GM18508 (cell line): ENCODE measurements around the gene CLIC1.

Source experiments
- ATAC-seq: cut with Tn5 transposase; IDR thresholded peaks from one replicate; pipeline ENCODE4 v1.9.1; 2021; ENCODE audit warnings: moderate number of reproducible peaks; ENCODE audit not compliant: insufficient read depth, unreplicated experiment

The CLIC1 gene

DNA sequence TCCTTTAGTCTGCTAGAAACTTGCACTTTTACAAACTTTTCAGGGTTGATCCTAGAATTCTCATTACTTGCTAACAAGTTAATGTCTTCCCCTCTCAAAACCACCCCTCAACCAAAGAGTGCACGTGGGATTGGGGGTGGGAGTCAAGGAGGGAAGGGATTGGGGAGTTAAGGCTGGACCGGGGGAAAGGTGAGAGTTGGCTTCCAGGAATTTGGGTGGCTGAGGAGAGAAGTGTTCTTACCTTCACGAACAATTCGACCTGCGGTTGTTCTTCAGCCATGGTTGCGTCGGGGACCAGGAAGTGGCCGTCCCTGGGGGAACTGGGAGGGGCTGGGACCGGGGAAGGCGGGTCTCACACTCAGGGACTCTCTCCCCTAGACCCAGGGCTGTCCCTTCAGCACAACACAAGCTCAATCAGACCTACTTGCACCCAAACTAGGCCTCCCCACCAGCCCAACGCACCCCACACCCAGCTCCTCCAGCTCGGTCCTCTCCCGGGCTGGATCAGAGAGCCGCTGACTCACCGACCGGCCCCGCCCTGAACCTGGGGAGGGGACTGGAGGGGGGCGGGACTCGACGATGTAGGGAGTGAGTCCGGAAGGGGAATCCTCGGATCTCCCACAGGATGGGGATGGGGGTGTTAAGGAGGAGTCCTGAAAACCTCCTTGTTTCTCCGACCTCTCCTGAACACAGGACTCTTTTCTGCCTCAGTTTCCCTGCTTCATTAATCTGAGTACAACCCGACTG is at the start of gene CLIC1:
CLIC1 (minus strand) TSS at position 510 of the 747 bp plus-strand sequence; CDS start at position 280, 230 bp downstream.
- ATAC-seq: no peak

DNA sequence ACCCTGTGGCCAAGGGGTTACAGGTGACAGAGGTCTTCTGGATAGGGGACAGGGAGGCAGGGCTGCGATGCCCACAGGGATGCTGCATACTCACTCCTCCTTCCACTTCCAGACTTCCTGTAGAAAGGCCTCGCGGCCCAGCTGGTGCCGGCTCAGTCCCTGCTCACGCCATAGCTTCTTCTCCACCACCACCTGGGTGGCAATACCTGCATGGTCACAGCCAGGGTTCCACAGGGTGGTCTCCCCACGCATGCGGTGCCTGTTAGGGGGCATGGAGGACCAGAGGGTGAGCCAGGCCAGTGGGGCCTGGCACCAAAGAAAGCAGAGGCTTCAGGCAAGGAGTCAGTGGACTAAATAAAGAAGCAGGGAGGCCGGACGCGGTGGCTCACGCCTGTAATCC is 49.1 kb upstream of the CLIC1 start:
- no peak for ATAC-seq

DNA sequence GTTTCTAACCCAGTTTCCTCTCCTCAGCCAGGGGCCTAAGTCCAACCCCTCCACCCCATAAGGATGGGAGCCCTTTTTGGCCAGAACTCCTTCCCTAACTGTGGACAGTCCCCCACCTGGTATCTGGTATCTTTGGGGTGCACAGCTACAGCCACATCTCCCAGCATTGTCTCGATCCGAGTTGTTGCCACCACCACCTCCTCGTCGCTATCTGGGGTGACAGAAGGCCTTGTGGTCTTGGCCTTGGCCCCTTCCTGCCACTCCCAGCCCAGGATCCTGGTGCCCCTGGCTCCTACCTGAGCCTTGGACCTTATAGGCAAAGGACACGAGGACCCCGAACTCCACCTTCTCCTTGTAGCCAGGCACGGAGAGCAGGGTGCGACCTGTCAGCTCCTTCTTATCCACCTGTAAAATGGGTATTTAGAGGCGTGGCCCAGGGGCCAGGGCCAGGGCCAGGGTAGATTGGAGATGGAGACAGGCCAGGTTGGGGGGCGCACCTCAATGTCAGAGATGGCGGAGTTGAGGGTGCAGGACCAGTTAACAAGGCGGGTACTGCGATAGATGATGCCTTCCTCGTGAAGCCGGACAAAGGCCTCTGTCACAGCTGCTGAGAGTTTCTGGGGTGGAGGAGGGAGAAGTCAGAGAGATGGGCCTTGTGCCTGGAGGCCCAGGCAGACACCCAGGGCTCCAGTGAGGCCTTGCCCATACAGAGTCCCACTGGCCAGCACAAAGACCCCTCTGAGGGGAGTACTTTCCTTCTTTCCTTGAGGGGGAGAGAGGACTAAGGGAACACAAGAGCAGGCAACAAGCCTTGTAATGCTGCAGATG is 48.0 kb upstream of the CLIC1 start:
- no peak for ATAC-seq

- no peak for ATAC-seq
Observed at GRCh38 chr6:31782126-31782855, 46.0 kb upstream of the CLIC1 start.

- no peak for ATAC-seq
Observed at GRCh38 chr6:31781244-31782125, 45.2 kb upstream of the CLIC1 start.

- ATAC-seq: no peak
Observed at GRCh38 chr6:31780507-31781243, 44.3 kb upstream of the CLIC1 start.

DNA sequence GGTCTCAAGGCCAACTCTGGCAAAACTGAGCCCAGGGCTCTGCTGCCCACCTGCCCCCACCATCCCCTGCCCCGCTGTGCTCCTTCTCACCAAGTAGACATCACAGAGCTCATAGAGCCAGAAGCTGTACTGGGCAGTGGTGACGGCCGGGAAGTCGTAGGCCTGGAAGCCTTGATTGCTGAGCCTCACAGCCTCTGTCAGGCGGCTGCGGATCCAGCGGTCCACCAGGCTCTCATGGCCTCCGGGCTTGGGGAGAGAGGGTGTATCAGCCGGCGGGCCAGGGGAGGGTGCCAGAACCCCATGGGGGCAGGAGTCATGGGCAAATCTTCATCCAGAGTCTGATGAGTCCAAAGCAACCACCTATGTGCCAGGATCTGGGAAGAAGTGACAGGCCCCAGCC is 43.6 kb upstream of the CLIC1 start:
- no peak for ATAC-seq

DNA sequence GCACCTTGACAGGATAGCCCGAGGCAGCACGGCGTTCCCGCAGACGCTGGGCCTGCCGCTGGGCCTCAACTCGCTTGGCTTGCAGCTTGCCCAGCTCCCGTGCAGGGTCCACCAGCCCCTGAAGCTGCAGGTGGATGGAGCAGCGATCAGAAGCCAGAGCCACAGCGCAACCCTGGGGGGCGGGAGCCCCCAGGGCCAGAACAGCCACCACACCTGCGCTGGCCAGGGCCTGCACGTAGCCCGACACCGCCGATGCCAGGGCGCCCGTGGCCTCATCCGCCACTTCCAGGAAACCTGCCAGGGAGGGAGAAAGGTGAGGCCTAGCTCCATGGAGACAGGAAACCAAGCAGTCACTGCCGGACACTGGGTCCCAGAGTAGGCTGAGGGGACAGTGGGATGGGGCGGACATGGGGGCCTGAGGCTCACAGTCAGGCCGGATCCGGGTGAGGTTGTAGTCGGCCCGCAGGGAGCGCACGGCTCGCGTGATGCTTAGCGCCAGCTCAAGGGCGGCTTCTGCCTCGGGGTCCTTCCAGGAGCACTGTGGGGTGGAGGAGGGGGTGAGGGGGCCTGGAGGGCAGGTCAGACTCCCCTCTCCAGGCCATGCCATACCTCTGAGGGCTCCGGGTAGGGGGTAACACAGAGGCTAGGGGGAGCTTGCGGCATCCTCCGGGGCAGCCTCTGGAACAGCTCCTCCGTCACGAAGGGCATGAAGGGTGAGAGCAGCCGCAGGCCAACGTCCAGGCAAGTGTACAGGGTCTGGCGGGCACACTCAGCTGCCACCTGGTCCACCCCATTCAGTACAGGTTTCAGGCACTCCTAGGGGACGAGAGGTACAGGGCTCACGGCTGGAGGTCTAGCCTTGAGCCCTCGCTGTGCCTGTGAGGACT is 42.9 kb upstream of the CLIC1 start:
- ATAC-seq: no peak

- ATAC-seq: no peak
Observed at GRCh38 chr6:31778193-31778592, 41.9 kb upstream of the CLIC1 start.

DNA sequence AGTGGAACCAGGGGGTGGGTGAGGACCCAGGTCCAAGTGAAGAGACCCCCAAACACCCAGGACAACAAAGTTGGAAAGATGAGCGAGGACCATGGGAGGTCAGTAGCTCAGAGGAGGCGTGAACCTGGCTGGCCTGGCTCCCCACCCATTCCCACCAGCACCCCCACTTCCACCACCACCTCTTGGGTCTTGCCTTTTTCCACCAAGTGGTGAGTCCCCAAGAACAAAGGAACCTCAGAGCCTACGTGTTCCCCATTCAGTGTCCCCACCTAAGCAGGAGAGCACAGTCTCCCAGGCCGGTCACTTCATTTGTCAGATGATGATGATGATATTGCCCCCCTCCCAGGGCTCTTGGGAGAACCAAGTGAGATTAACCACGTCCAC is 41.3 kb upstream of the CLIC1 start:
- ATAC-seq: no peak

GRCh38 chr6:31776989-31777666 is 40.8 kb upstream of the CLIC1 start, which contains the start of gene VWA7:
TSS of gene VWA7 (minus strand) at chr6:31777328. CDS start at chr6:31776779, 549 bp downstream.
- no peak for ATAC-seq

GRCh38 chr6:31776485-31776988 is 40.2 kb upstream of the CLIC1 start:
- no peak for ATAC-seq

DNA sequence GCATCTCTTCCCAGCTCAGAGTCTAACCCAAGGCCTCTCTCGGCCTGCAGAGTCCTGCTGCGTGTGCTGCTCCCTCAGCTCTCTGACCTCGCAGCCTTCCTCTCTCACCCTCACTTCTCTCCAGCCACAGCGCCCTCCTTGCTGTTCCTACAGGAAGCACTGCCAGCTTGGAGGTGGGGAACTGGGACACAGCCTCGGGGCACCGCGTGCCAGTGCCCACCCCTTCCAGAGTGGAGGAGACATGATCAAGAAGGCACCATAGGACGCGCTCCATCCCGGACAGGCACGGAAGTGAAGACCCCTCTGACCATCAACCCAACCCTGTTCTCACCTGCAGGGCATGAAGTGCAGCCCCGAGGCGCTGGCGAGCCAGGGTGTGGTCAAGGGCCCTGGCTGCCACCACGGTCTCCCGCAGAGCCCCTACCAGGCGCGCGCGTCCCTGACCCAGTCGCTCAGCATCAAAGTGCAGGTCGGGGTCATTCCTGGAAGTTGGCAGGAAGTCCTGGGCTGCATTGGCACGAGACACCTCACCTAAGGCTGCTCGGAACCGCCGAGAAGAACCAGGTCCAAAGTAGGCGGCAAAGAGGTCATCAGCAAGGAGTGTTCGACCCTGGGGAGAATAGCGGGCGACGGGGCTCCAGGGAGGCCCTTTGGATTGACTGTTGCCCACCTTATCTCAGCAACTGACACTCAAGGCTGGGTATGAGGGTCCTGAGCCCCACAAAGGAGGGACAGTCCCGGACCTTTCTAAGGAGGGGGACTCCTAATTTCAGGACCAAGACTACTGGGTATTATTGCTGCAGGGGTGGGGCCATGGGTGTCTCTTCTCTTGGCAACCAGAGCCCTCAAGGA is 39.5 kb upstream of the CLIC1 start:
- ATAC-seq: no peak

DNA sequence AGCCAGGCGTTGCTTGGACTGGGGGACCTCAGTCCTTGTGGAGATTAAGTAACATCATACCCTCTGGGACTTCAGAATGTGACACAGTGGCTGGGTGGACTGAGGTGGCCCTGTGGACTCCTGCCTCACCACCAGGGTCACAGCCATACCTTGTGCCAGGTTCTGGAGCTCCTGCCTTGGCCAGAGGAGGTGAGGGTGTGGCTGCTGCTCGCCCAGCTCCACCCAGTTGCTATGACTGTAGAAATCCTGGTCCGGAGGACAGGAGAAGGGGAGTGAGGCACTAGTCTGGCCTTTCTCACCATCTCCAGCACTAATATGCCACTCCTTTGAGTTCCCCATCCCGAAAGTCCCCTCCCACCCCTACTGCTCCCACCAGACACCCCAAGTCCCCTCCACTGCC is 38.9 kb upstream of the CLIC1 start:
- ATAC-seq: no peak

DNA sequence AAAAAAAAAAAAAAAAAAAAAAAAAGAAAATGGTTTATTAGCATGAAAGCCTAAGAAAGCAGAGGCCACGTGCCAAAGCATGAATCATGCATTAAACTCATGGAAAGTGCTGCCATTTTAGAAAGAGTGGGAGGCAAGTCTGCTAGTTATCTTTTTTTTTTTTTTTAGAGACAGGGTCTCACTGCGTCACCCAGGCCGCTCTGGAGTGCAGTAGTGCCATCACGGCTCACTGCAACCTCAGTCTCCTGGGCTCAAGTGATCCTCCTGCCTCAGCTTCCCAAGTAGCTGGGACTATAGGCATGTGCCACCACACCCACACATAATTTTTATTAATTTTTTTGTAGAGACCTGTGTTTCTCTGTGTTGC is 35.6 kb upstream of the CLIC1 start:
- no peak for ATAC-seq

DNA sequence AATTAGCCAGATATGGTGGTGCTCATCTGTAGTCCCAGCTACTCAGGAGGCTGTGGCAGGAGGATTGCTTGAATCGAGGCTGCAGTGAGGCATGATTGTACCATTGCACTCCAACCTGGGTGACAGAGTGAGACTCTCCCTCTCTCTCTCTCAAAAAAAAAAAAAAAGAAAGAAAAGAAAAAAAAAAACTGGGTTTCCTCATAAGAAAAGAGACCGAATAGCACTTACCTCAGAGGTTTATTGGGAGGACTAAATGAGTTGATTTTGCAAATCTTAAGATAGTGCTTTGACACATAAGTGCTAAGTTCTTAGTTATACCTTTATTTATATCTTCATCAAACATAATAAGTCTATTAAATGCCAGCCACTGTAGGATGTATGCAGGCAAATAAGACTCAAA is 34.5 kb upstream of the CLIC1 start:
- ATAC-seq: no peak
